K562 (cell line): Measurements from ENCODE around the gene SLAMF6.

Experiments used
- EZH2 ChIP-seq: IDR thresholded peaks from 2 replicates; pipeline ENCODE4 v1.6.1; 2012; ENCODE audit warnings: low read depth, mild to moderate bottlenecking, inconsistent platforms, low read length, borderline replicate concordance
- HDAC2 ChIP-seq: fragments of 450-650 bp; IDR thresholded peaks from 2 replicates; pipeline ENCODE4 v1.6.1; 2016; ENCODE audit warnings: mild to moderate bottlenecking
- HDGF ChIP-seq: fragments of 450-650 bp; IDR thresholded peaks from 2 replicates; pipeline ENCODE4 v1.6.1; 2016
- MTF1 ChIP-seq: fragments of 250-450 bp; sonication (Bioruptor Pico); IDR thresholded peaks from 2 replicates; pipeline ENCODE4 v1.9.0; 2021; ENCODE audit warnings: moderate library complexity, mild to moderate bottlenecking, inconsistent platforms, borderline replicate concordance
- NFE2 ChIP-seq: IDR thresholded peaks from 2 replicates; pipeline ENCODE4 v1.6.1; 2014; ENCODE audit warnings: antibody characterized with exemption, low read depth
- POLR2A ChIP-seq: fragments of 450-650 bp; conservative IDR thresholded peaks from 2 replicates; pipeline ENCODE4 v1.6.1; 2016
- ZNF274 ChIP-seq: IDR thresholded peaks from 2 replicates; pipeline ENCODE4 v1.6.1; 2011; ENCODE audit warnings: low read depth, mild to moderate bottlenecking, low read length, moderate library complexity, borderline replicate concordance
- ZNF551 ChIP-seq: fragments of 250-450 bp; sonication (Bioruptor Pico); IDR thresholded peaks from 2 replicates; pipeline ENCODE4 v1.5.0; 2021; ENCODE audit warnings: mild to moderate bottlenecking, moderate library complexity
- TF ChIP-seq, protein P1 (sequence below), 2 experiments: IDR thresholded peaks; 2 replicates each; pipeline ENCODE4 v1.6.1; 2011; ENCODE audit warnings: borderline replicate concordance in 1 of 2, control low read depth in 1 of 2, low read depth in 1 of 2, low read length in 1 of 2, mild to moderate bottlenecking in 1 of 2, mixed read lengths in 1 of 2, moderate library complexity in 1 of 2; ENCODE audit not compliant: insufficient read depth in 1 of 2, insufficient read length in 1 of 2, poor library complexity in 1 of 2, severe bottlenecking in 1 of 2; ENCODE audit errors: extremely low read depth in 1 of 2
- TF ChIP-seq, protein P2 (sequence below): sonication (generic); formaldehyde crosslinking; IDR thresholded peaks from 2 replicates; pipeline ENCODE4 v1.8.0; 2022; ENCODE audit warnings: mild to moderate bottlenecking, low read depth, missing genetic modification reagents

DNA sequence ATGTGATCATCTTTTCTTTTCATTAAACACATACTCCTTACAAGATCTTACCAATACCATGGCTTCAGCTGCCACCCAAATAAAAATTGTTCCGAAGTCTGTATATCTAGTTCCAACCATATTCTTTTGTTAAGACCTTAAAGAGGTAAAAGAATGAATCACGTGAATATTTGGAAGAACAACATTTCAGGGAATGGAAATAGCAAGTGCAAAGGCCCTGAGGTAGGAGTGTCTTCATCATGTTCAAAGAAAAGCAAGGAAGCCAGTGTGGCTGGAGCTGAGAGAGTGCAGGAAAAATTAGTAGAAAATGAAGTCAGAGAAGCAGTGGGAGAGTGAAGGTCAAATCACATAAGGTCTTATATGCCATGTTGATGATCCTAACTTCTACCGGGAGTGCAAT is 50.9 kb downstream of the SLAMF6 start:
- no peak for TF ChIP-seq POLR2A
- no peak for TF ChIP-seq NFE2
- TF ChIP-seq, protein P1, sequence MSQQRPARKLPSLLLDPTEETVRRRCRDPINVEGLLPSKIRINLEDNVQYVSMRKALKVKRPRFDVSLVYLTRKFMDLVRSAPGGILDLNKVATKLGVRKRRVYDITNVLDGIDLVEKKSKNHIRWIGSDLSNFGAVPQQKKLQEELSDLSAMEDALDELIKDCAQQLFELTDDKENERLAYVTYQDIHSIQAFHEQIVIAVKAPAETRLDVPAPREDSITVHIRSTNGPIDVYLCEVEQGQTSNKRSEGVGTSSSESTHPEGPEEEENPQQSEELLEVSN (IDR thresholded peaks at IDR 0.05; ENCODE audit: borderline replicate concordance in 1 of 2, extremely low read depth in 1 of 2, insufficient read depth in 1 of 2, insufficient read length in 1 of 2, low read depth in 1 of 2, low read length in 1 of 2, poor library complexity in 1 of 2, severe bottlenecking in 1 of 2), result no peak
- TF ChIP-seq ZNF274, result no peak
- TF ChIP-seq MTF1 (CRISPR knock-in tag), result no peak
- TF ChIP-seq HDGF, result no peak
- TF ChIP-seq HDAC2, result no peak
- TF ChIP-seq EZH2, result no peak
- no peak for TF ChIP-seq ZNF551 (CRISPR knock-in tag)
- TF ChIP-seq, protein P2, sequence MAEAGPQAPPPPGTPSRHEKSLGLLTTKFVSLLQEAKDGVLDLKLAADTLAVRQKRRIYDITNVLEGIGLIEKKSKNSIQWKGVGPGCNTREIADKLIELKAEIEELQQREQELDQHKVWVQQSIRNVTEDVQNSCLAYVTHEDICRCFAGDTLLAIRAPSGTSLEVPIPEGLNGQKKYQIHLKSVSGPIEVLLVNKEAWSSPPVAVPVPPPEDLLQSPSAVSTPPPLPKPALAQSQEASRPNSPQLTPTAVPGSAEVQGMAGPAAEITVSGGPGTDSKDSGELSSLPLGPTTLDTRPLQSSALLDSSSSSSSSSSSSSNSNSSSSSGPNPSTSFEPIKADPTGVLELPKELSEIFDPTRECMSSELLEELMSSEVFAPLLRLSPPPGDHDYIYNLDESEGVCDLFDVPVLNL (CRISPR knock-in tag), result no peak
